HG03196 (cell line): Measurements from ENCODE around the gene NAV3.
"Not testable (repeated sequence)": the region's sequence is repeated elsewhere in the genome, so short reads cannot be mapped to it uniquely, and the experiment has no call there.

Source experiments
- ATAC-seq: cut with Tn5 transposase; IDR thresholded peaks from one replicate; pipeline ENCODE4 v1.9.1; 2021; ENCODE audit not compliant: unreplicated experiment

NAV3 gene

GRCh38 chr12:78236264-78236663 lies 405.6 kb downstream of the NAV3 start:
- ATAC-seq, result no peak

DNA sequence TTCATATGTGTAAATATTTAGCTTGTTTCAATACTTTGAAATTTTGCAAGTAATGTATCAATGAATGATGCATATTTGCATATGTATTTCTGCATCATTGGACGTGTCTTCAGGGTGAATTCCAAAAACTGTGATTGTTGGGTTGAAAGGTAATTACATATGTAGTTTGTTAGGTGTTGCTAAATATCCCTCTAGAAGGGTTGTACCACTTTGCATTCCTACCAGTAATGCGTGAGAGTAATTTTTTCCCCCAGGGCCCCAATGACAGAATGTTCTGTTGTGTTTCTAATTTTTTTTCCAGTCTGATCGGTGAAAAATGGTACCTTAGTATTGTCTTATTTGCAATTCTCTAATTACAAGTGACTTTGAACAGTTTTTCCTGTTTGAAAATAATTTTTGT lies 408.9 kb downstream of the NAV3 start:
- ATAC-seq, result no peak

DNA sequence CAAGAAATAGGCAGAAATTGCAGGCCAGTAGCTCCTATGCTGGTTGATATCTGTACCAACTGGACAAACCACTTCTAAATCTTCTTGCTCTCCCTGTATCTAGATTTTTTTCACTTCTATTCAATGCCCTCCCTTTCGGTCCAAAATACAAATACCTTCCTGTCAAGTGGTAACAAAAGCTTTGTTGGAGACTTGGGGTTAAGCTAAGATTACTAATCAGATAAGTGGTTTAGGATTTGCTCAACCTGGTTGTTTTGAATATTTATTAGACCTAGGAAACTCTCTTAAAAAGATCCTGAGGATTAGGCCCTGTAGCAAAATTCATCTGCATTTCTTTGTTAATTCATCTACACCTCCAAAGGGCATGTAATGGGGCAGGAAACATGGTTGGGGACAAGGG lies 410.1 kb downstream of the NAV3 start:
- no peak for ATAC-seq

DNA sequence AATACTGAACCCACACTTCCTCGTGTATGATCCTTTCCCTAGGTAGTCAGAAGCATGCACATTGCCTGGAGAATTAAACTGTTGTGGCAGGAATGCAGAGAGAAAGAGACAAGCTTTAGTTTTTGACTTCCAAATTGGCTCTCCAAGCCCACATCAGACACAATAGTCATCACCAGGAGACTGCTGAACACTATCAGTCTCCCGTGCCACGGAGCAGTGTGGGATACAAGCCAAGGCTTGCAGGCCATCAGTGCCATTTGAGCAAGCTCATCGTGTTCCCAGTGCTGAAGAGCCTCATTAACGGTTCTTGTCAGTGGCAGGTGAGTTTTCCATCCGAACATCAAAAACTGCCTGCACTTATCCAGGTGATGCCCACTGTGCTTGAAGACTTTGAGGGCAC lies 410.8 kb downstream of the NAV3 start:
- no peak for ATAC-seq

DNA sequence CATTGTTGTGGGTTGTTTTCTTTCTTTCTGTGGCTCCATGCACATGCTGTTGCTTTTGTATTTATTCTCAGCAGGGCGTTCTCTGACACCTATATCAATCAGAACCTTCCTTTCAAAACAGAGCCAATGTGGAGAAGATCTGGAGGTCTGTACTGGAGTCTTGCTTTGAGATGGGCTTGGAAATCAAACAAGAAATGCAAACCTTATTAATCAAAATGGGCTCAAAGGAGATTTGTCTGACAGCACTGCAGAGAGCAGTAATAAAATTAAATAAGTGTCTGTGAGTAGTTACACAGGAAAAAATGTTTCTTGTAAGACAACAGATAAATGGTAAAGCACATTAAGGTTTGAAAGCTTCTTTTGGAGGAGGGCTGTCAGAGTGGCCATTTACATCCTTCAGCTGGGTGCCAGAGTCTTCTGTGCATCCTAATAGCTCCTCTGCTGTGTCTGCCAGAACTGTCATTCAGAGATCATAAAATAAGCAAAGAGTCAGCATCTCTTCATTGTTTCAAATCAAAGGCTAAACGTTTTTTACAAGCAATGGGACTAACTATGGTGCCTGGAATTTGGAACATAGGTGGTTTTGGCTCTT lies 414.3 kb downstream of the NAV3 start:
- no peak for ATAC-seq

GRCh38 chr12:78248321-78248720 lies 417.6 kb downstream of the NAV3 start:
- ATAC-seq, result no peak

- no peak for ATAC-seq
These were observed 418.9 kb downstream of the NAV3 start for GRCh38 chr12:78249578-78249977.

DNA sequence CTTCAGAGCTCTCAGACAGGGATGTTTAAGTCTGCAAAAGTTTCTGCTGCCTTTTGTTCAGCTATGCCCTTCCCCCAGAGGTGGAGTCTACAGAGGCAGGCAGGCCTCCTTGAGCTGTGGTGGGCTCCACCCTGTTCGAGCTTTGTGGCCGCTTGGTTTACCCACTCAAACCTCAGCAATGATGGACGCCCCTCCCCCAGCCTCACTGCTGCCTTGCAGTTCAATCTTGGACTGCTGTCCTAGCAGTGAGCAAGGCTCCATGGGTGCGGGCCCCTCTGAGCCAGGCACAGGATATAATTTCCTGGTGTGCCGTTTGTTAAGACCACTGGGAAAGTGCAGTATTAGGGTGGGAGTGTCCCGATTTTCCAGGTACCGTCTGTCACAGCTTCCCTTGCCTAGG lies 427.0 kb downstream of the NAV3 start:
- ATAC-seq, result not testable (repeated sequence)

DNA sequence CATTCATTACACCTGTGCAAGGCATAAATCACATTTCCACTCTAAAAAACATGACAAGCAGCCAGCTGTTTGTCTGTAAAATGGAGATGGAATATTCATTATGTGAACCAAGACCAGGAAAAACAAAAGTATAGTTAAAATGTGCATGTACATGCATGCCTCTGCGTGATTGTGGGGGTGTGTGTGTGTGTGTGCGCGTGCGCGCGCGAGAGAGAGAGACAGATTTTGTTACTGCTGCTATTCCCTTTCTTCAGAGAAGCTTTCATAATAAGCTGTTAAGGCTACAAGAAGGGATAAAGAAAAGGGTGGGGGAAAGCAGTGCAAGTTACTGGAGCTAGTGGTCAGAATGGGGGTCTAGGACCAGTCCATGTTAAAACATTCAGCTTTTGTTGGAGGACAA lies 430.3 kb downstream of the NAV3 start:
- ATAC-seq, result no peak

GRCh38 chr12:78261901-78262300 lies 431.2 kb downstream of the NAV3 start:
- ATAC-seq, result no peak
